Adrenal gland (tissue), 12 donors: ENCODE data around the gene ADAMTSL3. TPM values are rescaled to one million over a fixed set of nuclear protein-coding genes. Genes with fewer than 3 reads are reported as not detected.
"Not testable (repeated sequence)": the region's sequence is repeated elsewhere in the genome, so short reads cannot be mapped to it uniquely, and the experiment has no call there.

ENCODE experiments used
- DNase-seq, 7 donors: peaks; one replicate each; pipeline ENCODE4 v3.0.0-alpha.2; 2019 to 2020
- H3K27ac ChIP-seq, 5 donors: fragments of 200-600 bp; sonication (generic) in 4 of 5; 1 replicate in 3 of 5; 2 replicates in 2 of 5; pipeline versions ENCODE4 v1.5.1 to v1.8.0; 2016 to 2020; ENCODE audit warnings: mild to moderate bottlenecking in 1 of 5
- H3K27me3 ChIP-seq: fragments of 200-600 bp; 2 replicates; pipeline ENCODE4 v1.8.0; 2021
- H3K36me3 ChIP-seq, 2 donors: fragments of 200-600 bp; replicated peaks in 1 of 2; 1 replicate in 1 of 2; 2 replicates in 1 of 2; pipeline versions ENCODE4 v1.5.1 to v1.8.0; 2018 to 2022
- H3K4me1 ChIP-seq, 2 donors: fragments of 200-600 bp; replicated peaks in 1 of 2; 1 replicate in 1 of 2; 2 replicates in 1 of 2; pipeline versions ENCODE4 v1.5.1 to v1.8.0; 2018 to 2021
- H3K4me3 ChIP-seq, 4 donors: fragments of 200-600 bp; sonication (generic) in 3 of 4; one replicate each; pipeline ENCODE4 v1.5.1; 2016 to 2018
- H3K9me3 ChIP-seq, 3 donors: fragments of 200-600 bp; sonication (generic) in 1 of 3; replicated peaks in 1 of 3; 1 replicate in 2 of 3; 2 replicates in 1 of 3; pipeline versions ENCODE4 v1.5.1 to v1.8.0; 2016 to 2021
- CTCF ChIP-seq, 6 experiments: fragments of 450-650 bp in 4 of 6; fragments of 200-600 bp in 2 of 6; sonication (generic) in 1 of 6; IDR thresholded peaks; 1 replicate in 5 of 6; 2 replicates in 1 of 6; pipeline versions ENCODE4 v1.5.1 to v1.8.0; 2016 to 2021; ENCODE audit warnings: antibody characterized with exemption in 6 of 6, mild to moderate bottlenecking in 2 of 6, moderate library complexity in 1 of 6
- POLR2A ChIP-seq, 2 donors: fragments of 450-650 bp; IDR thresholded peaks; one replicate each; pipeline ENCODE4 v1.6.1; 2017; ENCODE audit warnings: antibody characterized with exemption in 2 of 2, mild to moderate bottlenecking in 2 of 2, moderate library complexity in 1 of 2
- WGBS, 4 donors: extraction: QIAGEN DNeasy Blood & Tissue Kit in 2 of 4; methylation state at CpG; one replicate each; pipeline versions ENCODE4 v1.1.5 to v1.1.7; 2013 to 2017; 5-methylcytosine and 5-hydroxymethylcytosine counted together
- intact Hi-C, 2 donors: fragments of 100-400 bp; cut with DNase I; formaldehyde crosslinking; loops; one replicate each; pipeline versions ENCODE4 v1.14.1 to v1.15.0; 2022 to 2023
- polyA plus RNA-seq, 3 donors: library from polyadenylated mRNA; stranded (reverse); fragments of 200-250 nt in 2 of 3; fragments of 350-450 nt in 1 of 3; fragmentation: Illumina TruSeq in 1 of 3; extraction: RNeasy Lipid Tissue Mini Kit (QIAGEN cat#74804) in 1 of 3; gene quantifications; one replicate each; pipeline ENCODE4 v1.2.3, GENCODE V29; 2013 to 2014
- total RNA-seq, 9 donors: library from RNA; depleted of rRNA in 4 of 9; stranded (reverse); fragments of >200 nt in 4 of 9; fragments of 120-200 nt in 1 of 9; fragmentation: NEBNext Ultra II Directional in 1 of 9; extraction: Animal tissue kit (Norgen Biotek cat#: 25700) in 1 of 9; gene quantifications; one replicate each; pipeline versions ENCODE4 v1.1.0 to v1.2.4, GENCODE V29; 2013 to 2023
- donor health status: healthy with polysubstance abuse.
- donor health status: Bipolar disorder and iron deficiency.
- donor health status: DM: yes; HTN: yes; CAD: no.
- donor health status: DM: no; HTN: no; CAD: no.
- donor health status: DM: no; HTN: no; CAD: no.
- donor health status: DM: yes; HTN: yes; CAD: no.

ADAMTSL3 gene
- total and polyA plus RNA-seq, 12 donors: 0.98 to 19.7 (median 10.5) TPM

GRCh38 chr15:84078038-84078437 is 424.1 kb downstream of the ADAMTSL3 start:
- DNase-seq, H3K9me3 ChIP-seq: not testable (repeated sequence)
- 79 to 83% (median 79%) methylated on average over 2 of the region's 2 CpGs for WGBS, 4 donors

GRCh38 chr15:84079325-84079884 is 425.5 kb downstream of the ADAMTSL3 start:
- intact Hi-C loops: not testable (repeated sequence)
- WGBS, 4 donors: 18 to 40% (median 21%) methylated on average over 10 to 15 of the region's 15 CpGs

More at GRCh38 chr15:84078038-84078437, 424.1 kb downstream of the ADAMTSL3 start:
- H3K27ac ChIP-seq, H3K36me3 ChIP-seq, H3K4me3 ChIP-seq, intact Hi-C loops, H3K4me1 ChIP-seq: not testable (repeated sequence)
- peaks cover 17% of the 10 kb centered on the region for H3K27me3 ChIP-seq

GRCh38 chr15:84079885-84080777 is 426.2 kb downstream of the ADAMTSL3 start:
- intact Hi-C loops: no loop called here
- no peaks in the 10 kb centered on the region for H3K9me3 ChIP-seq
- H3K4me1 ChIP-seq: no peaks in the 10 kb centered on the region
- no peaks in the 10 kb centered on the region for H3K36me3 ChIP-seq
- DNase-seq: peak in 6 of 7 donors; percentile 2 to 66 (median 18)
- TF ChIP-seq POLR2A (IDR thresholded peaks at IDR 0.05): no peak
- H3K27ac ChIP-seq: no peak overlapping the region
- 2 to 4% (median 3%) methylated on average over 23 to 65 of the region's 65 CpGs for WGBS, 4 donors
- peak overlapping the region in 1 of 4 donors; percentile 48 for H3K4me3 ChIP-seq
- peaks cover 17% of the 10 kb centered on the region for H3K27me3 ChIP-seq

More at GRCh38 chr15:84079325-84079884, 425.5 kb downstream of the ADAMTSL3 start:
- not testable (repeated sequence) for H3K27ac ChIP-seq, H3K4me1 ChIP-seq, DNase-seq, H3K36me3 ChIP-seq, H3K9me3 ChIP-seq
- peak overlapping the region in 1 of 4 donors; percentile 48 for H3K4me3 ChIP-seq
- H3K27me3 ChIP-seq: peaks cover 17% of the 10 kb centered on the region

GRCh38 chr15:84080778-84081084 is 426.8 kb downstream of the ADAMTSL3 start:
- WGBS, 4 donors: 19 to 28% (median 26%) methylated on average over 8 to 9 of the region's 9 CpGs
- H3K27ac ChIP-seq: not testable (repeated sequence)
- DNase-seq: peak in 2 of 7 donors; percentile 8 to 20

GRCh38 chr15:84081391-84082168 is 427.7 kb downstream of the ADAMTSL3 start:
- no peaks in the 10 kb centered on the region for H3K36me3 ChIP-seq
- no peaks in the 10 kb centered on the region for H3K4me1 ChIP-seq
- DNase-seq: no peak
- H3K9me3 ChIP-seq: no peaks in the 10 kb centered on the region
- H3K27ac ChIP-seq: no peak overlapping the region
- intact Hi-C loops: no loop called here
- no peak overlapping the region for H3K4me3 ChIP-seq
- TF ChIP-seq CTCF (IDR thresholded peaks at IDR 0.05) (no peak), POLR2A (IDR thresholded peaks at IDR 0.05) (no peak)
- WGBS, 4 donors: 59 to 67% (median 65%) methylated on average over 16 of the region's 16 CpGs
- peaks cover 17% of the 10 kb centered on the region for H3K27me3 ChIP-seq

More at GRCh38 chr15:84080778-84081084, 426.8 kb downstream of the ADAMTSL3 start:
- H3K4me1 ChIP-seq, H3K4me3 ChIP-seq, H3K36me3 ChIP-seq, intact Hi-C loops, H3K9me3 ChIP-seq: not testable (repeated sequence)
- H3K27me3 ChIP-seq: peaks cover 17% of the 10 kb centered on the region

- Histone ChIP-seq H3K9me3 (no peaks in the 10 kb centered on the region), H3K27me3 (peaks cover 17% of the 10 kb centered on the region), H3K4me1 (no peaks in the 10 kb centered on the region), H3K36me3 (no peaks in the 10 kb centered on the region), H3K27ac (no peak overlapping the region), H3K4me3 (no peak overlapping the region)
- intact Hi-C loops: no loop called here
- no peak for DNase-seq
- WGBS, 4 donors: 70 to 82% (median 75%) methylated on average over 2 of the region's 2 CpGs
- no peak for TF ChIP-seq POLR2A (IDR thresholded peaks at IDR 0.05)
- TF ChIP-seq CTCF (IDR thresholded peaks at IDR 0.05): no peak
Observed at GRCh38 chr15:84082739-84083138, 428.8 kb downstream of the ADAMTSL3 start.

- H3K36me3 ChIP-seq, H3K4me1 ChIP-seq, H3K9me3 ChIP-seq, DNase-seq, H3K4me3 ChIP-seq, H3K27ac ChIP-seq, intact Hi-C loops: not testable (repeated sequence)
- WGBS, 4 donors: 65 to 78% (median 77%) methylated on average over 3 of the region's 3 CpGs
- H3K27me3 ChIP-seq: peaks cover 11% of the 10 kb centered on the region
Observed at GRCh38 chr15:84086071-84086470, 432.1 kb downstream of the ADAMTSL3 start.
